Keratinocyte (primary cell): ENCODE results near the gene LGALS7B. TPM values are rescaled to one million over a fixed set of nuclear protein-coding genes. Genes with fewer than 3 reads are reported as not detected.

ENCODE experiments used
- DNase-seq: peaks from one replicate; pipeline ENCODE4 v3.0.0-alpha.2; 2011; ENCODE audit warnings: low read depth, missing footprints, low spot score
- FAIRE-seq: peaks from 2 replicates; lab custom pipeline; 2011; peaks lifted over from hg19 to GRCh38; lab: Jason Lieb, UNC
- H2AFZ ChIP-seq: 2 replicates; pipeline ENCODE4 v1.6.0; 2012; ENCODE audit warnings: low read length, control low read depth, inconsistent platforms; ENCODE audit not compliant: control insufficient read depth
- H3K27ac ChIP-seq: 2 replicates; pipeline ENCODE4 v1.5.1; 2011; ENCODE audit warnings: low read length; ENCODE audit not compliant: control insufficient read depth, insufficient read depth
- H3K27me3 ChIP-seq: 3 replicates; pipeline ENCODE4 v1.6.0; 2011; ENCODE audit warnings: low read length; ENCODE audit not compliant: control insufficient read depth, insufficient read depth; ENCODE audit errors: extremely low read depth
- H3K36me3 ChIP-seq, 2 experiments: 2 replicates in 1 of 2; 3 replicates in 1 of 2; pipeline ENCODE4 v1.5.1; 2011; ENCODE audit warnings: low read length in 2 of 2, mild to moderate bottlenecking in 1 of 2; ENCODE audit not compliant: control insufficient read depth in 2 of 2, insufficient read depth in 2 of 2; ENCODE audit errors: extremely low read depth in 1 of 2
- H3K4me1 ChIP-seq: 3 replicates; pipeline ENCODE4 v1.5.1; 2011; ENCODE audit warnings: low read length; ENCODE audit not compliant: control insufficient read depth, insufficient read depth; ENCODE audit errors: extremely low read depth
- H3K4me2 ChIP-seq: 3 replicates; pipeline ENCODE4 v1.6.0; 2011; ENCODE audit warnings: low read depth, low read length; ENCODE audit not compliant: control insufficient read depth, insufficient read depth; ENCODE audit errors: extremely low read depth
- H3K4me3 ChIP-seq, 3 experiments: fragments of 200-600 bp in 1 of 3; sonication (generic) in 1 of 3; 2 replicates in 2 of 3; 3 replicates in 1 of 3; pipeline ENCODE4 v1.5.1; 2011 to 2016; ENCODE audit warnings: low read length in 3 of 3, mild to moderate bottlenecking in 3 of 3, control low read depth in 2 of 3, inconsistent platforms in 1 of 3, low read depth in 1 of 3, mixed read lengths in 1 of 3, mixed run types in 1 of 3, moderate library complexity in 1 of 3; ENCODE audit not compliant: control insufficient read depth in 2 of 3, insufficient read depth in 2 of 3; ENCODE audit errors: extremely low read depth in 1 of 3
- H3K79me2 ChIP-seq: 2 replicates; pipeline ENCODE4 v1.6.0; 2012; ENCODE audit warnings: low read length; ENCODE audit not compliant: control insufficient read depth, insufficient read depth
- H3K9ac ChIP-seq: 3 replicates; pipeline ENCODE4 v1.6.0; 2011; ENCODE audit warnings: low read length; ENCODE audit not compliant: control insufficient read depth, insufficient read depth; ENCODE audit errors: extremely low read depth
- H3K9me1 ChIP-seq: 3 replicates; pipeline ENCODE4 v1.6.0; 2011; ENCODE audit warnings: low read length; ENCODE audit not compliant: control insufficient read depth, insufficient read depth; ENCODE audit errors: extremely low read depth
- H3K9me3 ChIP-seq: 2 replicates; pipeline ENCODE4 v1.5.1; 2012; ENCODE audit warnings: low read depth, low read length; ENCODE audit not compliant: control insufficient read depth
- H4K20me1 ChIP-seq: 3 replicates; pipeline ENCODE4 v1.6.0; 2011; ENCODE audit warnings: low read length; ENCODE audit not compliant: control insufficient read depth, insufficient read depth; ENCODE audit errors: extremely low read depth
- EZH2 ChIP-seq: IDR thresholded peaks from one replicate; pipeline ENCODE4 v1.6.1; 2012; ENCODE audit warnings: inconsistent platforms, mild to moderate bottlenecking, low read length, moderate library complexity
- dilution Hi-C: fragments of 300-500 bp; cut with MboI; formaldehyde crosslinking; loops from one replicate; pipeline ENCODE4 v1.7.0; 2020; ENCODE audit warnings: low sequenced_read_pairs; ENCODE audit not compliant: extremely low pct_ligation_motif_present
- polyA plus RNA-seq, 5 experiments: library from polyadenylated mRNA; depleted of rRNA in 3 of 5; stranded (reverse) in 3 of 5; stranded (forward) in 1 of 5; unstranded in 1 of 5; fragments of >200 nt; gene quantifications; 1 replicate in 1 of 5; 2 replicates in 3 of 5; 3 replicates in 1 of 5; pipeline versions ENCODE4 v1.2.1 to v1.2.3, GENCODE V29; 2011 to 2012; ENCODE audit warnings: missing spikeins in 2 of 5, low read depth in 1 of 5, low replicate concordance in 1 of 5
- TF ChIP-seq, protein P1 (sequence below), 3 experiments: IDR thresholded peaks in 1 of 3; conservative IDR thresholded peaks in 1 of 3; optimal IDR thresholded peaks in 1 of 3; 2 replicates in 2 of 3; 3 replicates in 1 of 3; pipeline versions ENCODE3 to v1.5.1; 2011; ENCODE audit warnings: low read length in 3 of 3, mild to moderate bottlenecking in 3 of 3, moderate library complexity in 2 of 3, control low read depth in 1 of 3, inconsistent platforms in 1 of 3; ENCODE audit not compliant: insufficient read depth in 2 of 3; ENCODE audit errors: extremely low read depth in 1 of 3

The LGALS7B gene
- polyA plus RNA-seq, 1 donor (not counting 4 experiments of a cell fraction or from before 2014, with no cell fraction given): 1,668 TPM

- no peak overlapping the region for H3K9ac ChIP-seq
- FAIRE-seq (no peak), DNase-seq (no peak)
- H3K27me3 ChIP-seq: no peaks in the 10 kb centered on the region
- H3K79me2 ChIP-seq: no peaks in the 10 kb centered on the region
- H3K36me3 ChIP-seq: no peaks in the 10 kb centered on the region
- no peak for TF ChIP-seq EZH2
- TF ChIP-seq, protein P1, sequence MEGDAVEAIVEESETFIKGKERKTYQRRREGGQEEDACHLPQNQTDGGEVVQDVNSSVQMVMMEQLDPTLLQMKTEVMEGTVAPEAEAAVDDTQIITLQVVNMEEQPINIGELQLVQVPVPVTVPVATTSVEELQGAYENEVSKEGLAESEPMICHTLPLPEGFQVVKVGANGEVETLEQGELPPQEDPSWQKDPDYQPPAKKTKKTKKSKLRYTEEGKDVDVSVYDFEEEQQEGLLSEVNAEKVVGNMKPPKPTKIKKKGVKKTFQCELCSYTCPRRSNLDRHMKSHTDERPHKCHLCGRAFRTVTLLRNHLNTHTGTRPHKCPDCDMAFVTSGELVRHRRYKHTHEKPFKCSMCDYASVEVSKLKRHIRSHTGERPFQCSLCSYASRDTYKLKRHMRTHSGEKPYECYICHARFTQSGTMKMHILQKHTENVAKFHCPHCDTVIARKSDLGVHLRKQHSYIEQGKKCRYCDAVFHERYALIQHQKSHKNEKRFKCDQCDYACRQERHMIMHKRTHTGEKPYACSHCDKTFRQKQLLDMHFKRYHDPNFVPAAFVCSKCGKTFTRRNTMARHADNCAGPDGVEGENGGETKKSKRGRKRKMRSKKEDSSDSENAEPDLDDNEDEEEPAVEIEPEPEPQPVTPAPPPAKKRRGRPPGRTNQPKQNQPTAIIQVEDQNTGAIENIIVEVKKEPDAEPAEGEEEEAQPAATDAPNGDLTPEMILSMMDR (optimal IDR thresholded peaks at IDR 0.05 in 1 of 3, IDR thresholded peaks at IDR 0.05 in 1 of 3, conservative IDR thresholded peaks at IDR 0.05 in 1 of 3; ENCODE audit: extremely low read depth in 1 of 3, insufficient read depth in 2 of 3, low read length in 3 of 3): no peak
- H3K4me2 ChIP-seq: no peak overlapping the region
- no peak overlapping the region for H3K27ac ChIP-seq
- H3K9me3 ChIP-seq: no peaks in the 10 kb centered on the region
- peaks cover 12% of the 10 kb centered on the region for H3K4me1 ChIP-seq
- dilution Hi-C loops: no loop called here
- H3K4me3 ChIP-seq: no peak overlapping the region
- no peaks in the 10 kb centered on the region for H4K20me1 ChIP-seq
- no peak overlapping the region for H2AFZ ChIP-seq
- H3K9me1 ChIP-seq: no peaks in the 10 kb centered on the region
Observed at GRCh38 chr19:38800577-38801347, 11.8 kb downstream of the LGALS7B start.

- H3K27me3 ChIP-seq: no peaks in the 10 kb centered on the region
- H3K4me2 ChIP-seq: no peak overlapping the region
- no peaks in the 10 kb centered on the region for H3K9me3 ChIP-seq
- no peak overlapping the region for H3K9ac ChIP-seq
- no peak overlapping the region for H3K4me3 ChIP-seq
- H4K20me1 ChIP-seq: no peaks in the 10 kb centered on the region
- no peak overlapping the region for H3K27ac ChIP-seq
- peaks cover 12% of the 10 kb centered on the region for H3K4me1 ChIP-seq
- FAIRE-seq: no peak
- dilution Hi-C loops: no loop called here
- no peak overlapping the region for H2AFZ ChIP-seq
- H3K79me2 ChIP-seq: no peaks in the 10 kb centered on the region
- no peak for DNase-seq
- TF ChIP-seq EZH2: no peak
- TF ChIP-seq, protein P1 (optimal IDR thresholded peaks at IDR 0.05 in 1 of 3, IDR thresholded peaks at IDR 0.05 in 1 of 3, conservative IDR thresholded peaks at IDR 0.05 in 1 of 3; ENCODE audit: extremely low read depth in 1 of 3, insufficient read depth in 2 of 3, low read length in 3 of 3): no peak
- no peaks in the 10 kb centered on the region for H3K9me1 ChIP-seq
- H3K36me3 ChIP-seq: no peaks in the 10 kb centered on the region
Observed at GRCh38 chr19:38801359-38802095, 12.5 kb downstream of the LGALS7B start.
